DOHH2 (cell line): ENCODE results near the gene CST3.

Experiments used
- H3F3A ChIP-seq: fragments of 200-600 bp; sonication (generic), shearing (Covaris generic); 2 replicates; pipeline ENCODE4 v1.6.0; 2016; ENCODE audit warnings: antibody characterized with exemption, mild to moderate bottlenecking; ENCODE audit not compliant: control insufficient read depth, insufficient read depth
- H3K27ac ChIP-seq: fragments of 200-600 bp; sonication (generic); 2 replicates; pipeline ENCODE4 v1.5.1; 2014; ENCODE audit warnings: low read depth, mild to moderate bottlenecking, low read length, moderate library complexity
- H3K27me3 ChIP-seq: fragments of 200-600 bp; sonication (generic); 2 replicates; pipeline ENCODE4 v1.6.1; 2014; ENCODE audit warnings: mild to moderate bottlenecking, low read length, mixed read lengths; ENCODE audit not compliant: control insufficient read depth
- H3K36me3 ChIP-seq: fragments of 200-600 bp; sonication (generic); 2 replicates; pipeline ENCODE4 v1.6.1; 2014; ENCODE audit warnings: mild to moderate bottlenecking, low read length, moderate library complexity, mixed read lengths; ENCODE audit not compliant: control insufficient read depth
- H3K4me1 ChIP-seq: fragments of 200-600 bp; sonication (generic); 2 replicates; pipeline ENCODE4 v1.6.1; 2014; ENCODE audit warnings: mild to moderate bottlenecking, low read length, mixed read lengths; ENCODE audit not compliant: control insufficient read depth
- H3K4me2 ChIP-seq: fragments of 200-600 bp; sonication (generic); 2 replicates; pipeline ENCODE4 v1.6.0; 2014; ENCODE audit warnings: mild to moderate bottlenecking, low read length, moderate library complexity
- H3K4me3 ChIP-seq: fragments of 200-600 bp; sonication (generic); 2 replicates; pipeline ENCODE4 v1.5.1; 2014; ENCODE audit warnings: mild to moderate bottlenecking, low read length, mixed read lengths
- H3K79me2 ChIP-seq: fragments of 200-600 bp; sonication (generic); 2 replicates; pipeline ENCODE4 v1.6.1; 2014; ENCODE audit warnings: mild to moderate bottlenecking, low read length, mixed read lengths; ENCODE audit not compliant: control insufficient read depth
- H3K9me2 ChIP-seq: fragments of 200-600 bp; sonication (generic); replicated peaks from 2 replicates; pipeline ENCODE4 v1.6.1; 2014; ENCODE audit warnings: mild to moderate bottlenecking, low read length, mixed read lengths; ENCODE audit not compliant: control insufficient read depth
- H3K9me3 ChIP-seq: fragments of 200-600 bp; sonication (generic); 2 replicates; pipeline ENCODE4 v1.6.1; 2014; ENCODE audit warnings: antibody characterized with exemption, low read length, mixed read lengths; ENCODE audit not compliant: control insufficient read depth, insufficient read depth
- H4K20me1 ChIP-seq: fragments of 200-600 bp; sonication (generic); 2 replicates; pipeline ENCODE4 v1.6.0; 2014; ENCODE audit warnings: low read depth, mild to moderate bottlenecking, antibody characterized with exemption, low read length, moderate library complexity; ENCODE audit not compliant: control insufficient read depth, insufficient read depth
- CTCF ChIP-seq: fragments of 200-600 bp; sonication (generic); IDR thresholded peaks from one replicate; pipeline ENCODE4 v1.5.1; 2014; ENCODE audit warnings: antibody characterized with exemption, mild to moderate bottlenecking, low read depth, low read length; ENCODE audit not compliant: poor library complexity, severe bottlenecking
- EZH2phosphoT487 ChIP-seq: fragments of 200-600 bp; sonication (generic); IDR thresholded peaks from 2 replicates; pipeline ENCODE4 v1.6.1; 2017; ENCODE audit warnings: borderline replicate concordance, mild to moderate bottlenecking, antibody characterized with exemption, low read length, moderate library complexity, mixed read lengths

CST3 gene

DNA sequence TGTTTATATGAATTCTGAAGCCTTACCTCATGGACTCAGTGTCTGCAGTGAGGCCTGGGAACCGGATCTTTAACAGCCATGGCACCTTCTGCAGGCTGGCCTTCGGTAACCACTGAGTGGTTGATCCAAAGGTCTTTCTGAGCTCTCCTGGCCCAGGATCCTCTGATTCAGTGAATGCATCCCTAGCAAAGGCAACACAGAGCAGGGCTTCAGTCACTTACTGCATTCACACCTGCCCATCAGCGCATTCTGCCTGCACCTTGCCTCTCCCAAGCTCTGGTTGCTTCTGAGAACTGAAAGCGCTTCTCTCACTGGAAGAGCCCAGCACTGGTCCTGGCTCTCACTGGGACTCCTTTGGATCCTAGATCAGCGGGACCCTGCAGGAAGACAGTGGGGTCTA, 23.6 kb downstream of the CST3 start:
- TF ChIP-seq CTCF, result no peak
- no peak for TF ChIP-seq EZH2phosphoT487
- Histone ChIP-seq H3K27ac (no peak overlapping the region), H3K4me1 (no peaks in the 10 kb centered on the region), H3F3A (no peaks in the 10 kb centered on the region), H3K9me3 (no peaks in the 10 kb centered on the region), H3K27me3 (no peaks in the 10 kb centered on the region), H3K79me2 (no peaks in the 10 kb centered on the region), H3K4me3 (no peak overlapping the region), H3K4me2 (no peak overlapping the region), H3K9me2 (no peaks in the 10 kb centered on the region), H4K20me1 (no peaks in the 10 kb centered on the region), H3K36me3 (no peaks in the 10 kb centered on the region)

- no peaks in the 10 kb centered on the region for H4K20me1 ChIP-seq
- TF ChIP-seq CTCF, result no peak
- TF ChIP-seq EZH2phosphoT487, result no peak
- no peak overlapping the region for H3K27ac ChIP-seq
- H3K4me2 ChIP-seq, result no peak overlapping the region
- no peaks in the 10 kb centered on the region for H3K9me2 ChIP-seq
- H3K36me3 ChIP-seq, result no peaks in the 10 kb centered on the region
- H3K27me3 ChIP-seq, result no peaks in the 10 kb centered on the region
- no peaks in the 10 kb centered on the region for H3F3A ChIP-seq
- no peaks in the 10 kb centered on the region for H3K9me3 ChIP-seq
- no peak overlapping the region for H3K4me3 ChIP-seq
- no peaks in the 10 kb centered on the region for H3K4me1 ChIP-seq
- no peaks in the 10 kb centered on the region for H3K79me2 ChIP-seq
These were observed 24.1 kb downstream of the CST3 start for GRCh38 chr20:23613676-23614075.

DNA sequence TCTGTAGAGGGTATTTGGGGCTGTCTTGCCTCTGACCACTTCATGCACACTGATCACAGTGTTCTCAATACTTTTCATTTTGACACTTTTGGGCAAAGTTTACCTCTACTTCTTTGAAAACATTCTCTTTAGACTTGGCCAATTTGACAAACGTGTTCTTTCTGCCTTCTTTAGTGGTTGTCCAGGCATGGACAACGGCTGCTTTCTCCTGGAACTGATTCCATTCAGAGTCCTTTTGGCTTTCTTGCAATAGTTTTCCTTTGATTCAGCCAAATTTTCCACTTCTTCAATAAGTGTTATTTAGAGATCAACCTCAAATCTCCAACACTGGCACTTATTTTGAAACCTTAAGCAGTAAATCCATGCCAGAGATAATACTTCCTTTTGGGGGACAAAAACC, 25.4 kb downstream of the CST3 start:
- H3K4me1 ChIP-seq, result no peaks in the 10 kb centered on the region
- no peaks in the 10 kb centered on the region for H3K27me3 ChIP-seq
- H3K9me2 ChIP-seq, result no peaks in the 10 kb centered on the region
- H4K20me1 ChIP-seq, result no peaks in the 10 kb centered on the region
- H3K4me3 ChIP-seq, result no peak overlapping the region
- H3F3A ChIP-seq, result no peaks in the 10 kb centered on the region
- no peak overlapping the region for H3K4me2 ChIP-seq
- no peaks in the 10 kb centered on the region for H3K36me3 ChIP-seq
- H3K79me2 ChIP-seq, result no peaks in the 10 kb centered on the region
- TF ChIP-seq CTCF (no peak), EZH2phosphoT487 (no peak)
- H3K27ac ChIP-seq, result no peak overlapping the region
- H3K9me3 ChIP-seq, result no peaks in the 10 kb centered on the region
